ENCODE results near the gene LIX1. TPM values are rescaled to one million over a fixed set of nuclear protein-coding genes. Genes with fewer than 3 reads are reported as not detected.

The LIX1 gene
- total and polyA plus RNA-seq, 3 experiments from 2014 or later: not detected

GRCh38 chr5:97125125-97125683 lies 17.2 kb downstream of the LIX1 start:
- peaks cover 8 to 14% of the 10 kb centered on the region in 2 donors for H3K27me3 Mint-ChIP-seq
- Histone ChIP-seq H3K27me3 (ENCODE audit: insufficient read depth, low read length, poor library complexity, severe bottlenecking) (no peaks in the 10 kb centered on the region), H3K9me3 (ENCODE audit: low read length) (no peaks in the 10 kb centered on the region), H3K4me1 (ENCODE audit: insufficient read depth, low read length) (no peaks in the 10 kb centered on the region), H3K4me3 (ENCODE audit: low read length) (no peak overlapping the region), H3K36me3 (ENCODE audit: insufficient read depth, low read length) (no peaks in the 10 kb centered on the region), H3K27ac (ENCODE audit: low read depth, low read length) (no peak overlapping the region)
- CTCF ChIA-PET: no interaction called here
- H3K9me3 Mint-ChIP-seq: no peaks in the 10 kb centered on the region
- H3K27ac Mint-ChIP-seq: no peak overlapping the region
- H3K4me1 Mint-ChIP-seq: no peaks in the 10 kb centered on the region
- H3K4me3 Mint-ChIP-seq: no peak overlapping the region
- no peaks in the 10 kb centered on the region for H3K36me3 Mint-ChIP-seq
- no peak for DNase-seq
- POLR2A ChIA-PET: no interaction called here

DNA sequence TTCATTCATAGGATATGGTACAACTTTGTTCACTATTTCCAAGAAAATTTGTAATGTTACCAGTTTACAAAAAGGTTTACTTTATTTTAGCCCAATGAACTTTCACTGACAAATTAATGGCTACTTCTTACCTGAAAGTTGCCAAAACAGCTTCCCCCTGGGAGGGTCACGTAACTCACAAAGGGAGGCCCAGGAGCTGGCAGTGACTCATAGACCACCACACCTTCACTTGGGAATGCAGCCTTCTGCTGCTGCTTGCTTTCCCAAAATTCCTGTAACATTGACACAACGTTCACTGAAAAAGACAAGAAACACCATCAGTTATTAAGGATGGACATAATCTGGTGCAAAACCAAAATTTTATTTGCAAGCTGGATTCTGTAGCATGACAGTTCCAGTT lies 18.1 kb downstream of the LIX1 start:
- peaks cover 7 to 14% of the 10 kb centered on the region in 2 donors for H3K27me3 Mint-ChIP-seq
- Histone ChIP-seq H3K4me1 (ENCODE audit: insufficient read depth, low read length) (no peaks in the 10 kb centered on the region), H3K27me3 (ENCODE audit: insufficient read depth, low read length, poor library complexity, severe bottlenecking) (no peaks in the 10 kb centered on the region), H3K36me3 (ENCODE audit: insufficient read depth, low read length) (no peaks in the 10 kb centered on the region), H3K4me3 (ENCODE audit: low read length) (no peak overlapping the region), H3K27ac (ENCODE audit: low read depth, low read length) (no peak overlapping the region), H3K9me3 (ENCODE audit: low read length) (no peaks in the 10 kb centered on the region)
- H3K4me1 Mint-ChIP-seq: no peaks in the 10 kb centered on the region
- H3K27ac Mint-ChIP-seq: no peak overlapping the region
- no peaks in the 10 kb centered on the region for H3K36me3 Mint-ChIP-seq
- H3K4me3 Mint-ChIP-seq: no peak overlapping the region
- ChIA-PET POLR2A (no interaction called here), CTCF (no interaction called here)
- no peaks in the 10 kb centered on the region for H3K9me3 Mint-ChIP-seq
- DNase-seq: no peak

- H3K27me3 ChIP-seq (ENCODE audit: insufficient read depth, low read length, poor library complexity, severe bottlenecking): no peaks in the 10 kb centered on the region
- H3K9me3 Mint-ChIP-seq: no peaks in the 10 kb centered on the region
- no peak overlapping the region for H3K27ac ChIP-seq (ENCODE audit: low read depth, low read length)
- no peaks in the 10 kb centered on the region for H3K4me1 ChIP-seq (ENCODE audit: insufficient read depth, low read length)
- DNase-seq: no peak
- no peaks in the 10 kb centered on the region for H3K36me3 ChIP-seq (ENCODE audit: insufficient read depth, low read length)
- ChIA-PET CTCF (no interaction called here), POLR2A (no interaction called here)
- H3K27me3 Mint-ChIP-seq: peaks cover 6 to 14% of the 10 kb centered on the region in 2 donors
- H3K4me3 Mint-ChIP-seq: no peak overlapping the region
- H3K4me1 Mint-ChIP-seq: no peaks in the 10 kb centered on the region
- no peak overlapping the region for H3K27ac Mint-ChIP-seq
- H3K36me3 Mint-ChIP-seq: no peaks in the 10 kb centered on the region
- no peaks in the 10 kb centered on the region for H3K9me3 ChIP-seq (ENCODE audit: low read length)
- H3K4me3 ChIP-seq (ENCODE audit: low read length): no peak overlapping the region
Measured at GRCh38 chr5:97121848-97122247, 20.6 kb downstream of the LIX1 start.

- H3K36me3 ChIP-seq (ENCODE audit: insufficient read depth, low read length): no peaks in the 10 kb centered on the region
- no peak overlapping the region for H3K27ac Mint-ChIP-seq
- no peak overlapping the region for H3K4me3 ChIP-seq (ENCODE audit: low read length)
- ChIA-PET POLR2A (no interaction called here), CTCF (no interaction called here)
- DNase-seq: no peak
- no peaks in the 10 kb centered on the region for H3K36me3 Mint-ChIP-seq
- H3K4me1 ChIP-seq (ENCODE audit: insufficient read depth, low read length): no peaks in the 10 kb centered on the region
- no peaks in the 10 kb centered on the region for H3K27me3 ChIP-seq (ENCODE audit: insufficient read depth, low read length, poor library complexity, severe bottlenecking)
- H3K4me3 Mint-ChIP-seq: no peak overlapping the region
- H3K9me3 Mint-ChIP-seq: no peaks in the 10 kb centered on the region
- no peaks in the 10 kb centered on the region for H3K9me3 ChIP-seq (ENCODE audit: low read length)
- peaks cover 0 to 9% of the 10 kb centered on the region in 2 donors for H3K27me3 Mint-ChIP-seq
- H3K27ac ChIP-seq (ENCODE audit: low read depth, low read length): no peak overlapping the region
- no peaks in the 10 kb centered on the region for H3K4me1 Mint-ChIP-seq
Measured at GRCh38 chr5:97120195-97120594, 22.2 kb downstream of the LIX1 start.

GRCh38 chr5:97119007-97119390 lies 23.4 kb downstream of the LIX1 start:
- Mint-ChIP-seq H3K4me1 (no peaks in the 10 kb centered on the region), H3K36me3 (no peaks in the 10 kb centered on the region), H3K27ac (no peak overlapping the region), H3K27me3 (peaks cover 0 to 9% of the 10 kb centered on the region in 2 donors), H3K9me3 (no peaks in the 10 kb centered on the region), H3K4me3 (no peak overlapping the region)
- ChIA-PET POLR2A (no interaction called here), CTCF (no interaction called here)
- no peak overlapping the region for H3K4me3 ChIP-seq (ENCODE audit: low read length)
- H3K9me3 ChIP-seq (ENCODE audit: low read length): no peaks in the 10 kb centered on the region
- DNase-seq: no peak
- no peak overlapping the region for H3K27ac ChIP-seq (ENCODE audit: low read depth, low read length)
- no peaks in the 10 kb centered on the region for H3K27me3 ChIP-seq (ENCODE audit: insufficient read depth, low read length, poor library complexity, severe bottlenecking)
- no peaks in the 10 kb centered on the region for H3K36me3 ChIP-seq (ENCODE audit: insufficient read depth, low read length)
- no peaks in the 10 kb centered on the region for H3K4me1 ChIP-seq (ENCODE audit: insufficient read depth, low read length)

GRCh38 chr5:97118261-97119006 lies 24.0 kb downstream of the LIX1 start:
- no peaks in the 10 kb centered on the region for H3K36me3 Mint-ChIP-seq
- no peak overlapping the region for H3K4me3 Mint-ChIP-seq
- H3K9me3 Mint-ChIP-seq: no peaks in the 10 kb centered on the region
- H3K27ac Mint-ChIP-seq: no peak overlapping the region
- peaks cover 0 to 5% of the 10 kb centered on the region in 2 donors for H3K27me3 Mint-ChIP-seq
- H3K36me3 ChIP-seq (ENCODE audit: insufficient read depth, low read length): no peaks in the 10 kb centered on the region
- no peak overlapping the region for H3K4me3 ChIP-seq (ENCODE audit: low read length)
- CTCF ChIA-PET: no interaction called here
- no peaks in the 10 kb centered on the region for H3K27me3 ChIP-seq (ENCODE audit: insufficient read depth, low read length, poor library complexity, severe bottlenecking)
- H3K4me1 ChIP-seq (ENCODE audit: insufficient read depth, low read length): no peaks in the 10 kb centered on the region
- no peak for DNase-seq
- no peaks in the 10 kb centered on the region for H3K9me3 ChIP-seq (ENCODE audit: low read length)
- H3K27ac ChIP-seq (ENCODE audit: low read depth, low read length): no peak overlapping the region
- H3K4me1 Mint-ChIP-seq: no peaks in the 10 kb centered on the region
- POLR2A ChIA-PET: no interaction called here

DNA sequence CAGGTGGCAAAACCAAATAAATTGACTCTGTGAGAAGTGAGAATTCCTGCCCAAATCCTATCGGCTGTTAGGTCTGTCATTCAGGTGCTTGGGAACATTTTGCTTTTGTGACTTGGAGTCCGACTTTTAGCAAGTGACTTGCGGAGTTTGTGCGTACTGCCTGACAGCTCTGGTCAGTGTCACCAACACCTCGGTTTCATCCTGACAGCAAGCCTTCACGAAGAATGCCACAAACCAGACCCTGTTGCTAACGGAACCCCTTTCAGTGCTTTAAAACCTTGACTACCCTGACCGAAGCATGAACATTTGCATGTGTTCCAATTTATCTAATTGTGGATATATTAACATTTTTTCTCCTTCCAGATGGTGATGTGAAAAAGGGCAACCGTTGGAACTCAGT lies 26.5 kb downstream of the LIX1 start:
- Mint-ChIP-seq H3K36me3 (no peaks in the 10 kb centered on the region), H3K4me3 (no peak overlapping the region), H3K9me3 (no peaks in the 10 kb centered on the region), H3K4me1 (peaks cover 0 to 4% (median 0%) of the 10 kb centered on the region in 3 donors), H3K27ac (no peak overlapping the region), H3K27me3 (no peaks in the 10 kb centered on the region)
- no peaks in the 10 kb centered on the region for H3K9me3 ChIP-seq (ENCODE audit: low read length)
- CTCF ChIA-PET: no interaction called here
- POLR2A ChIA-PET: no interaction called here
- peaks cover 9% of the 10 kb centered on the region for H3K4me1 ChIP-seq (ENCODE audit: insufficient read depth, low read length)
- H3K27me3 ChIP-seq (ENCODE audit: insufficient read depth, low read length, poor library complexity, severe bottlenecking): no peaks in the 10 kb centered on the region
- H3K36me3 ChIP-seq (ENCODE audit: insufficient read depth, low read length): no peaks in the 10 kb centered on the region
- H3K4me3 ChIP-seq (ENCODE audit: low read length): no peak overlapping the region
- H3K27ac ChIP-seq (ENCODE audit: low read depth, low read length): no peak overlapping the region
- DNase-seq: no peak

- no peak for DNase-seq
- POLR2A ChIA-PET: no interaction called here
- Histone ChIP-seq H3K9me3 (ENCODE audit: low read length) (no peaks in the 10 kb centered on the region), H3K27me3 (ENCODE audit: insufficient read depth, low read length, poor library complexity, severe bottlenecking) (no peaks in the 10 kb centered on the region), H3K27ac (ENCODE audit: low read depth, low read length) (no peak overlapping the region), H3K4me3 (ENCODE audit: low read length) (no peak overlapping the region), H3K4me1 (ENCODE audit: insufficient read depth, low read length) (peaks cover 9% of the 10 kb centered on the region), H3K36me3 (ENCODE audit: insufficient read depth, low read length) (no peaks in the 10 kb centered on the region)
- Mint-ChIP-seq H3K9me3 (no peaks in the 10 kb centered on the region), H3K27ac (no peak overlapping the region), H3K4me3 (no peak overlapping the region), H3K4me1 (peaks cover 0 to 4% (median 0%) of the 10 kb centered on the region in 3 donors), H3K27me3 (peaks cover 0 to 4% of the 10 kb centered on the region in 2 donors), H3K36me3 (no peaks in the 10 kb centered on the region)
- CTCF ChIA-PET: no interaction called here
Measured at GRCh38 chr5:97112230-97112629, 30.2 kb downstream of the LIX1 start.

Data from CD8-positive, alpha-beta memory T cell (primary cell).